Measurements from ENCODE around the gene GNAQ.
"Not testable (repeated sequence)": the region's sequence is repeated elsewhere in the genome, so short reads cannot be mapped to it uniquely, and the experiment has no call there.

The GNAQ gene

DNA sequence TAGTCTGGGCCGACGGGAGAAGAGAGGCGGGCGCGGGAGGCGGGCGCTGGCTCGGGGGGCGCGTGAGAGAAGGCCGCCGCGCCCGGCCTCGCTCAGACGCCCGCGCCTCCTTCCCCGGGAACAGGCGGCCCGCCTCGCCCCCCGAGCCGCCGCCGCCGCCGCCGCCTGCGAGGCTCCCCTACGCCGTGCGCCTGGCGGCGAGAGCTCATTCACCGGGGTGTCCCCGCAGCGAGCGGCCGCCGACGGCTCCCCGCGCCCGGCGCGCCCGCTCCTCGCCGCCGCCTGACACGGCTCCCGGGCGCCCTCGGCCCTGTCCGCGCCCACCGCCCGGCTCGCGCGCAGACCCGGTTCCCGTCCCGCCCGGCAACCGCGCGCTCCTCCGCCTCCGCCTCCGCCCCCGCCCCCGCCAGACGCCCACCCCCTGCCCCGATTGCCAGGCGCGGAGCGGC is at the start of gene GNAQ:
TSS of gene GNAQ (minus strand) at position 368 of the 449 bp plus-strand sequence. CDS start 576 bp downstream, outside the sequence.
- no peak for DNase-seq (ENCODE audit: low read depth)

DNA sequence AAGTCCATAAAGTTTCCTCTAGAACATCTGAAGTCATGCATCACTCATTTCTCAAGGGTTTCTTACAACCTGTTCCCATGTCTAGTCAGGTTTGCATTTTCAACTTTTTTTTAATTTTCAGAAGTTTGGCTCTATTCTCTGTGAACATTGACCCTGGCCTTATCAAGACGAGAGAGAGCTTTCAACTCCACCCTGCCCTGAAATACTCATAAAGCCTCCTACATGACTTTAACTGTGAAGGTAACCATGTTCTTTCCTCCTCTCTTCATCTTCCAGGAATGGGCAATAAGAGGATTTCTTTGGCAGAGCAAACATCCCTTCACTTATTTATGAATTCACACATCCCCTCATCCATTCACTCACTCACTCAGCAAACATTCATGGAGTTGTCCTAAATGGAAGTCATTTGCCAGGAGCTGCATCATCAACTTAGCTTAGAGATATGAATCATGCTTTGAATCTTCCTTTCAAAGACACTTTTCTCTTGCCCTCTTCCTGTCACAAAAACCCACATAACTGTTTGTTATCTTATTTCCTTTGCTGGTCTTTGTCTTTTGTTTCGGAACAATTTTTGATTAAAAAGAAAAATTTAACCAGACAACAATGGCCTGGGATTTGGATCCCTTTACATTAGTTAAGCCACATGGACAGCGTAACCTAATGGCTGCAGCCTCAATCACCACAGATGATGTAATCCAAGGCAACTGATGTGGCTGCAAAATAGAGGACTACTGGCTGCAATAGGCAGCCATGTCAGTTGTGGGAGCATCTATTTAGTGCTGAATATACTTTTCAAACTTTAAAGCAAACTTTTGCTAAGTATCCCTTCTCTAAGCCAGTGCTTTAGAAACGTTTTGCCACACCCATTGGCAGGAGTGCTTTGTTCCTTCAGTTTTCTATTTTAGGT is 43.0 kb upstream of the GNAQ start:
- peak; percentile 9 for DNase-seq (ENCODE audit: low read depth)

DNA sequence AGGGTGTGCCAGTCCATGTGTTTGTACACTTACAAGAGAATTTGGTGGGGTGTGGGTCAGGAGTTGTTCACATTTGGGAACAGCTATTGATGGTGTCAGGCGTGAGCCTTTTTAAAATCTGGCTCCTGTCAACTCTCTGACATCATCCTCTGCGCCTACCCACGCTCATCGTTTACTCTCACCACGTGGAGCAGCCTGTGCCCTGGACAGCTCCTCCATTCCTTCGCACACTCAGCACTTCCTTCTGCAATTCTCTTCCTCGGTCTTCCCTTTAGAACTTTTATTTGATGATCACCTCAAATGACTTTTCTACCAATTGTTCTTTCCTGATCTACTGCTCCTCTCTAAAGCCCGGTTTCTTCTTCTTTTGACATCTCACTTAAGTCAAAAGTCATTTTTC is 42.1 kb upstream of the GNAQ start:
- no peak for DNase-seq (ENCODE audit: low read depth)

DNA sequence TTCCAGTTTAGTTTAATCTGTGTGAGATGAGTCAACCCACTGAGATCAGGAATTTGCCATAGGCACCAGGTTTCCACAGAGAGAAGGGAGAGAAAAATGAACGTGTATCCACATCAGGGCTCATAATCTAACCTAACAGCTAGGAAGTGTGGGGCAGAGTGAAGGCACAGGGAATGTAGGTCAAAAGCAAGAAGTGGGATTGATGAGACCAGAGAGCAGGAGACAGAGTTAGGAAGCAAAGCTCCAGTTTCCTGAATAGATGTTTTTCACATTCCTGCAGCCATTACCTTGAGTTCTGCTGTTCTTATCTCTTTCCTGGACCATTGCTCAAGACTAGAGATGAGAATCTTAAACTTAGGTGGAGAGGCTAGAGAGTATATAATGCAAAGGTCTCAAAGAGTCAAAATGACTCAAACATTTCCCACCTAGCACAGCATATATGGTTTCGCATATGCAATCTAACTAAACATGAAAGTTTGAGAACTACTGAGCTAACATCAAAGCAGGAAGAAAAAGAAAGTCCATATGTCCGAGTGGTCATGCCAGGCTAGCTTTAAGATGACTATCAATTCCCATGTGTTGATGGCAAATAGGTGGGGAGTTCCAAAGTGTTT is 41.1 kb upstream of the GNAQ start:
- DNase-seq (ENCODE audit: low read depth) = no peak

DNA sequence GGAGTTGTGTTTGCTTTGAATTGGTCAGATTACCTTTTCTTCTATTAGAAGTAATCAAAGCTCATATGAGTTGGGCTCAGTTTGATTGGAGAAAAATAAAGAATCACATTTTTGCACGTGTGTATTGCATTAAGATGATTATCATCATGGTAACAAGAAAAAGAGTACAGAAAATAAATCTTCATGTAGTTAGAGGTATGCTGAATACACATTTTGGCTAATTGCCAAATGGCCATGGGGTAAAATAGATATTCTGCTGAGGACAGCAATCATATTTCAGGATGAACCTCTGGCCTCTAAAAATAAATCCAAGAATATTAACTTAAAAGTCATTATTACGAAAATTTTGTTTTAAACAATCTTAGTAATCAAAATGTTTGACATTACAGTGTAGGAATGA is 38.9 kb upstream of the GNAQ start:
- no peak for DNase-seq (ENCODE audit: low read depth)

DNA sequence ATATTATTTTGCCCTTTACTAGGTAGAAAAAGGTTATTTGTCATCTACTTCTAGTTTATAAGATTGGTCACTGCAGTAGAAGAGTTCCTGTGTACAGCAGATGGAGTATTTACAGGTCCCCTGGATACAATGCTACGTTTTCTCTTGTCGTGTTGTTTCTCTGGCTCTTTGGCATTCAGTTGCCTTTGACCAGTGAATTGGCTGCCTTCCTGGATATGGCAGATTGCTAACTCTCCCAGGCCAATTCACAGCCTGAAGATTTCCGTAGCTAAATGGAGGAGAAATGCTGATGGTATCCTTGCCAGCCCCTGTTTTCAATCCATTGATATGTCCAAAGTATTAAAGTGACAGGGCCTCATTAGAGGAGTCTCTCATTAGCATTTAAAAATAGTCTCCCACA is 32.5 kb upstream of the GNAQ start:
- DNase-seq (ENCODE audit: low read depth) = no peak

DNA sequence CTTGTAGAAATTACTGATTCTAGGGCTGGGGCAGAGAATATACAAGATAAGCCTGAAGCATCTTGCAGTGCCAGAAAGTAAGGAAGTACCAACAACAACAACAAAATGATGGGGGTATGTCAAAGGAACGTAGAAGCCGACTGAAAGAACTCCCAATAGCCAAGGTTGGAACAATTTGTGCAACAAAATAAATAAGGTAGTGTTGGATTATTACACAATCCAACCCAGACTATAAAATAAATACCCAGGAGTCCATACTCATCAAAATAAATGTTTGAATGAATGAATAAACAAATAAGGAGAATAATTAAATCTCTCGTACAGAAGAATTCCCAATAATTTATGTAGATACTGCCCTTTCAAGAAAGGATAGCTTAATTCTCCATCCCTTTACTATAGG is 31.1 kb upstream of the GNAQ start:
- DNase-seq (ENCODE audit: low read depth) = no peak

DNA sequence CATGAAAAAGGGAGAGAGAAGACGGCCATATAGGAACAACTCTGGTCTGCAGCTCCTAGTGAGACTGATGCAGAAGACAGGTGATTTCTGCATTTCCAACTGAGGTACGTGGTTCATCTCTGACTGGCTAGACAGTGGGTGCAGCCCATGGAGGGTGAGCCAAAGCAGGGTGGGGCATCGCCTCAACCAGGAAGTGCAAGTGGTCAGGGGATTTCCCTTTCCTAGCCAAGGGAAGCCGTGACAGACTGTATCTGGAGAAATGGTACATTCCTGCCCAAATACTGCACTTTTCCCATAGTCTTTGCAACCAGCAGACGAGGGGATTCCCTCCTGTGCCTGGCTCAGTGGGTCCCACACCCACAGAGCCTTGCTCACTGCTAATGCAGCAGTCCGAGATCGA is 22.6 kb upstream of the GNAQ start:
- not testable (repeated sequence) for DNase-seq (ENCODE audit: low read depth)

DNA sequence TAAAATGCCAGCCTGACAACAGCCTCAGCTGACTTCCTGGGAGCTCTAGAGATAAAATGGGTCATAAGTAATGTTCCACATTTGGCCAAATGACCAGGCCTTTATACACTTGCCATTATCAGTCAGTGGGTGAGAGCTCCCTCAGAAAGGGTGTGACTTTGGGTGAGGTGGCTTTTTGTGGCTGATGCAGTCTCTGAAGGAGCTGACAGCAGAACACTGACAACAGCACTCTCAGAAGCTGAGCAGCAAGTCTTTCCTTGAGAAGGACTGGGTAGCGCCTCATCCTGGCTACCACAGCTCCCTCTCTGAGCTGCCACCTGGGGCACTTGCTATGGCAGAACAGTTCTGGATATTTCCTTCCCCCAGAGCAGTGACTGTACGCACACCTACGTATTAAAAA is 22.0 kb upstream of the GNAQ start:
- DNase-seq (ENCODE audit: low read depth) = no peak

DNA sequence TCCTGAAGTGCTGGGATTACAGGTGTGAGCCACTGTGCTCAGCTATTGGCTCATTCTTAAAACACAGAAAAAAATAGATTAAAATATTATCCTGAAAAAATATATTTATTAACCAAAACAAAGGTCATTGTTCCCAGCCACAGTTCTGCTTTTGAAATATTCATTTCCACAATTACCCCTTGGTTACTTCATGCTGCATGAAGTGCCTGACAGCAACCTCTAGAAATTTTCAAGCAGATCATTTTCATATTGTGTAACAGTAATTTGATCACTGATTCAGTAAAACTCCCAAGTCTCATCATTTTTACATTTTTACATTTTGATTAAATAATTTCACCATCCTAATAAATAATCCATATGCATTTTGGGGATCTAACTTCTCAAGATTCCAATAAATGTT is 18.8 kb upstream of the GNAQ start:
- DNase-seq (ENCODE audit: low read depth) = no peak

DNA sequence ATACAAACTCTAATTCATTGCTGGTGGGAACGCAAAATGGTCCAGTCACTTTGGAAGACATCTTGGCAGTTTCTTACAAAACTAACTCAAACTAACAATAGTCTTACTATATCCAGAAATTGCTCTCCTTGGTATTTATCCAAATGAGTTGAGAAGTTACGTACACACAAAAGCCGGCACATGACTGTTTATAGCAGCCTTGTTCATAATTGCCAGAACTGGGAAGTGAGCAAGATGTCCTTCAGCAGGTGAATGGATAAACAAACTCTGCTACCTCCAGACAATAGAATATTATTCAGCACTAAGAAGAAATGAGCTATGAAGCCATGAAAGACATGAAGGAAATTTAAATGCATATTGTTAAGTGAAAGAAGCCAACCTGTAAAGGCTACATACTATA is 17.9 kb upstream of the GNAQ start:
- no peak for DNase-seq (ENCODE audit: low read depth)

DNA sequence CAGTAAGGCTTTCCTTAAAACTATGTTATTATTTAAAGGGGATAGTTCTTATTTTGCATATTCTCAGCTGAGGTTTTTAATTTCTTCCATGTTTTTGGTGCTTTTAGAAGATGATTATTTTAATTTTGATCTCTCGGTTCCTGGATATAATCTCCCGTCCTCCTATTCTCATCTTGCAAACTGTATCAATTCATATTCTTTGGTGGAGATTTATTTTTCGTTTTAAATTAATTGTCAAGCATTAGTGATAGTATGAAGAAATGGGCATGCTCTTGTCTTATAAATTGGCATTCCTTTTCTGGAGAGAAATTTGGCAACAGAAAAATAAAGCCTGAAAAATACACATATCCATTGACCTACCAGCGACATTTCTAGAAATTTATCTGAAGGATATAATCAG is 15.5 kb upstream of the GNAQ start:
- DNase-seq (ENCODE audit: low read depth) = no peak

DNA sequence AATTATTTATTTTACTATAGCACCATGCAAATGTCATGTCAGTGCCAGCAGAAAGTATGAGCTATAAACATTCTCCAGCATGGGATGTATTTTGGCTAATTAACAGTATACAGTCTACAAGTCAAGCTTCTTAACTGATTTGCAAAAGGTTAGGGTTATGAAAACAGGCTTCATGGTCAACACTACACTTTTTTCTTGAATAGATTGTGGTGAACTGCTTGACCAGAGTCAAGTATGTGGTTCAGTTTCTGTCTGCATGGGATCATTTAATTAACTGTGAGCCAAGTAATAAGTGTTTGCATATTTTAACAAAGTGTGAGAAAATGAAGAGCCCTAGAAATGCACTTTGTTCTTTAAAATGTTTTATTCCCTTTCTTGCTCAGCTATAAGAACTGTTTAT is 14.5 kb upstream of the GNAQ start:
- no peak for DNase-seq (ENCODE audit: low read depth)

DNA sequence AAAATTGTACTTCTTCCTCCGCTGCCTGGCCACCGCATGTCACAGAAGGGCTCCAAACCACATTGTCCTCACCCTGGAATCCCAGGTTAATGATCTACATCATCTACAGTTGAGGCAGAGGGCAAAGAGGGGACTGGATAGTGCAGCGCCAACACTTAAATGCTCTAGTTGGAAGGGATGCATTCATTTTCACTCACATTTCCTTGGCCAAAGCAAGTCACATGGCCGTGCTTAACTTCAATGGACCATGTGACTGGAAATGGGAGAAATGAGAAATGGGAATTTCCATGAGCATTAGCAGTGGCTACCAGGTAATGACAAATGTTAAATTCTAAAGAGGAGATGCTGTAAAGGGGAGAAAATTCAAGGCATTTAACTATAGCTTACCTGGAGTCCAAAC is 13.3 kb upstream of the GNAQ start:
- no peak for DNase-seq (ENCODE audit: low read depth)

DNA sequence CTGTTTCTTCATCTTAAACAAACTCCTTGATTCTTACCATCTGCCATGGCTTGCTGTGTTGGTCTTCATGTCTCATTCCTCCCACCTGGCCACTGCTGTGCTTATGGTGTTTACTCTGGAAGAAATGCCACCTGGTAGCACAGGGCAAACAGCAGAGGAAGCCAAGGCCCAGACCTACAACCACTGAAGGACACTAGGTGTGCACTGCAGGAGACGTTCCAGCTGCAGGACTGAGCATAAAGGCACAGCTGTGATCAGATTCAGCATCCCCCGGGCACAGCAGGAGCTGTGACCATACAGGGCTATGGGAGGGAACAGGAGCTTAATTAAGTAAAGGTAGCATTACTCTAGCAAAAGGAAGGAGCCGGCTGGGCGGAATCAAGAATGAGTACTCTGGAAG is 12.6 kb upstream of the GNAQ start:
- no peak for DNase-seq (ENCODE audit: low read depth)

DNA sequence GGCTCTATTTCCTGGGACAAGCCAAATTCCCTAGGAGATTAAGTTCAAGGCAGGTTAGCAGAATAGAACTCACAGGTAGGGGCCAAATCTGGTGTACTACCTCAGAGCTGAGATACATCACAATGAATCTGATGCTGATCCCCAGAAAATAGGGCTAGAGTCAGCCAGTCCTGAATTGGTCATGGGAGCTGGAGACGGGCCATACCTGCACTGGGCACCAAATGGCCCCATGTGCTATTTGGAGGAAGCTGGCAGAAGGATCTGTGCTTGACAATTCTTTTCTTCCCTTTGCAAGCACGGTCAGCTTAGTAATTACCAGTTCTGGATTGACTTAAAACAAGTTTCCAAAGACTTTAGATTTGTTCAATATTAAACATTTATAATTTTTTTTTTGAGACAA is 10.4 kb upstream of the GNAQ start:
- no peak for DNase-seq (ENCODE audit: low read depth)

DNA sequence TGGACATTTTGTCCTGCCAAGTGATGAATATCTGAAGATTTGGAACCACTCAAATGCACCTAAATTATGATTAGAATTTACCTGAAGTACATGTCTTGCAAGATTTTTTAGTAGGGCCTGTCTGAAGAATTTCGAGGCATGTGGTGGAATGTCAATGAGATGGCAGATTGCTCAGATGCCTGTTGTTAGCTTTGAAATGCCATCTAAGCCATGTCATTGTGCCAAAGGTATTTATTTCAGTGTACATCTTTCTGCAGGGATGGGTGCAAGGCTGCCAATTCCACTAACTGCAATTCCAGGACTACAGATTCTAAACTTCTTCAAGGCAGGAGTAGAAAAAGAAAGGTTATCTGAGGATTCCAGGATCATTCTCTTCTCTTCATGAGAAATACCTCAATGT is 9.1 kb upstream of the GNAQ start:
- DNase-seq (ENCODE audit: low read depth) = no peak

DNA sequence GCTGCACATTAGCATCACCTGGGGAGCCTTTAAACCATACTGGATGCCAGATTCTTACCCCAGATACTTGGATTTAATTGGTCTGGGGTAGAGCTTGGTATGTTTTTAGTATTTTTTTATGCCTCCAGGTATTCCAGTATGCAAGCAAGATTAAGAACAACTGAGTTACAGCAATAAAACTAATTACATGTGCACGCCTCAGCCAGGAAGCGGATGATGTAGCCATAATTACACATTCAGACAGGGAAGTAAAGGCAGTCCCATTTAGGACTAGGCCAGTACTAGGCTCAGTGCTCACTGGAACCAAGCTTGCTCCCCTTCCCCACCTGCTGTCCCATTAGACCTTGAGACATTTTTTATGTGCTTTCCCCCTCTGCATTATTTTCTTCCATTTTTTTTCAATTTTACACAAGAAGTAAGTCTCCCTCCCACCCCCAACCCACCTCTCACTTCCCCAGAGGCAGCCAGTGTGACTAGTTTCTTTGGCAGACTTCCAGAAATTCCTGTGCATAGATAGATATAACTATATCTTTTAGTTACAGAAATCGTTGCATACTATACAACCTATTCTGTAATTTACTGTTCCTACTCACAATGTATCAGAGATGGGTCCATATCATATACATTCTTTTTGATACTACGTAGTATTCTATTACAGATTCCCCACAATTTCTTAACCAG is 7.1 kb upstream of the GNAQ start:
- DNase-seq (ENCODE audit: low read depth) = no peak

DNA sequence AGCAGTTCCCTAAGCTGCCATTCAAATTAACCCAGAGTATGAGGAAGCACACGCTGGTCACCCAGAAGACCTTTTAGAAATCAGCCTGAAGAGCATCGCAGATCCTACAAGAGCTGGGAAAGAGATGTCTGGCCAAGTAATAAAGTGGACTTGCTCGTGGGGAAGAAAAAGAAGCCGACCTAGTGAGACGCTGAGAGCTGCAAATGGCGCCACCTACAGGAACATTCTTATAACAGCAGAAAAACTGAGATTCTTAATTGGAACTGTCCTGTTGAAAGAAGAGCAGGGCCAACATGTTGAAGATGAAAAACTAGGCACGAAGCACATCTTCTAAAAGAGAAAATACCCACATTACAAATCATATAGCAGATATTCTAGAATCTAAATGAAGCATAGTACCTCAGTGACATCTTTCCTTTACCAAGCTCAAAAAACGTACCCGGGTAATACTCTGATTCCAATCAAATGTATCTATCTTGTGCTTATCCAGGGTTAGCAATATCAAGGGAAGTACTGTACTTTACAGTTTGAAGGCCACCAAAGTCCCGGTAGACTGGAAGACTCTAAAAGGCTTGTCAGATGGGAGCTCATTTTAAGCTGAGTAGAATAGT is 3.9 kb upstream of the GNAQ start:
- no peak for DNase-seq (ENCODE audit: low read depth)

DNA sequence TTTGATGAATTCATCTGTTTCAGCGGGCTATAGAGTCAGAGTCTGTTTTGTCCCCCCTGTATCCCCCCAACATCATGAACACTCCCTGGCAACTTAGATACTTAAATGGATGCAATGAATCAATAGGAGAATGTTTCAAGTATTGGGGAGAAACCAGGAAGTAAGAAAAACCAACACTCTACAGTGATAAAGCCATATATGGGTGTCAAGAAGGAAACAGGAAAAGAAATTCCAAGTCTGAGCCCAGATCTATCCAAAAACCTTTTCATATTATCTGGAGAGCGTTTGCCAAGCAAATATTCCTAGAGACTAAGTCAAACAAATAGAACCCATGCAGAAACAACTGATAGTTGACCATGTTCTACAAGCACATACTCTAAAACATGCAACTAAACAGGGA is 2.3 kb upstream of the GNAQ start:
- no peak for DNase-seq (ENCODE audit: low read depth)

DNA sequence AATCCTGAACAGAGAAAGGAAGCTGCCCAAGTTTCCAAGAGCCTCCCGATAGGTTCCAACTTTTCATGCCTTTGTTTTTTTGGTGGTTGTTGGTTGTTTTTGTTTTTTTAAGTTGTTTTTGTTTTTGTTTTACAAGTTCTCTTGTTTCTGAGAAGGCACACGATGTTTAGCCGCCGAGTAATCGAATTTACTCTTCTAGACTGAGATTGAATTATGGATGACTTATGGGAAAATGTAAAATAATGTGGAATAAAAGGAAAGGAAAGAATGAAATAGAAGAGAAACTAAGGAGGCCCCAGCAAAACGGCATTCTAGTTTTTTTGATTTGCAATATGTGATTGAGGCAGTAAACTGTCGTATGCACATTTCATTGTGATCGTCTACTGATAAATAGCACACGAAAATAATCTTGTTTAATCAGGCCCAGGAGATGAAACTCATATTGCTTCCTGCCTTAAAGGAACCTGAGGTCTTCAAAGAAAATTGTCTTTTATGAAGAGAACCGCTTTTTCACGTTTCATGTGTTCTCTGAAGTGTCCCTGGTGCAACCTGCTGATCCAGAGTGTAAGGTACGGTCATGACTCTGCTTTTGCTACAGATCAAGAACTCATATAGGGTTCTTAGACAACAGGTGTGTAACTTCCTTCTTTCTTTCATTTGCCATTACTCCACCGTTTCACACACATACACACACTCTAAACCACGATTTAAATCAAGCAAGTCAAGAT is 1.3 kb upstream of the GNAQ start:
- DNase-seq (ENCODE audit: low read depth) = no peak
